PFSK-1 (cell line): ENCODE measurements around the gene PTCH1.

Experiments used
- FOXP2 ChIP-seq: optimal IDR thresholded peaks from 2 replicates; pipeline ENCODE3; 2011; ENCODE audit warnings: borderline replicate concordance, control low read depth, inconsistent platforms; ENCODE audit not compliant: insufficient read depth; ENCODE audit errors: extremely low read length, extremely low read depth
- POLR2AphosphoS5 ChIP-seq: IDR thresholded peaks from 2 replicates; pipeline ENCODE4 v1.6.1; 2012; ENCODE audit warnings: low read depth, mild to moderate bottlenecking, control low read depth, low read length, moderate library complexity
- REST ChIP-seq, 2 experiments: IDR thresholded peaks; 2 replicates each; pipeline versions ENCODE4 v1.6.1 to v1.8.0; 2011 to 2012; ENCODE audit warnings: low read depth in 2 of 2, low read length in 2 of 2, control low read depth in 1 of 2, inconsistent platforms in 1 of 2, mild to moderate bottlenecking in 1 of 2, moderate library complexity in 1 of 2; ENCODE audit not compliant: insufficient read depth in 1 of 2
- SIN3A ChIP-seq: IDR thresholded peaks from 2 replicates; pipeline ENCODE4 v1.6.1; 2012; ENCODE audit warnings: mild to moderate bottlenecking, low read length, moderate library complexity, borderline replicate concordance; ENCODE audit not compliant: insufficient read depth
- TAF1 ChIP-seq: IDR thresholded peaks from 2 replicates; pipeline ENCODE4 v1.6.1; 2012; ENCODE audit warnings: low read length, control low read depth, borderline replicate concordance; ENCODE audit not compliant: insufficient read depth

Gene PTCH1

GRCh38 chr9:95508242-95508967 lies 8.4 kb downstream of the PTCH1 start:
- TF ChIP-seq SIN3A (no peak), TAF1 (no peak)

- no peak for TF ChIP-seq FOXP2
- peak; percentile 44; the same call in 1 of the 2 replicates for TF ChIP-seq SIN3A
- TF ChIP-seq TAF1, result peak; percentile 74; the same call in 1 of the 2 replicates
- peak; percentile 44; the same call in 1 of the 2 replicates for TF ChIP-seq POLR2AphosphoS5
- peak in 1 of 2 experiments; percentile 26; a peak in 1 of 4 replicates for TF ChIP-seq REST (IDR thresholded peaks at IDR 0.05; ENCODE audit: insufficient read depth in 1 of 2, low read depth in 2 of 2, low read length in 2 of 2)
Observed at GRCh38 chr9:95507464-95508241, 9.1 kb downstream of the PTCH1 start.

- TF ChIP-seq FOXP2 (no peak), REST (IDR thresholded peaks at IDR 0.05; ENCODE audit: insufficient read depth in 1 of 2, low read depth in 2 of 2, low read length in 2 of 2) (no peak), TAF1 (peak; percentile 41; the same call in 1 of the 2 replicates), POLR2AphosphoS5 (no peak), SIN3A (peak; percentile 67; the same call in 1 of the 2 replicates)
Observed at GRCh38 chr9:95506678-95507463, 9.9 kb downstream of the PTCH1 start.

- no peak for TF ChIP-seq REST (IDR thresholded peaks at IDR 0.05; ENCODE audit: insufficient read depth in 1 of 2, low read depth in 2 of 2, low read length in 2 of 2)
- TF ChIP-seq POLR2AphosphoS5, result no peak
- no peak; the same call in 1 of the 2 replicates for TF ChIP-seq SIN3A
- TF ChIP-seq FOXP2, result no peak
- TF ChIP-seq TAF1, result no peak
Observed at GRCh38 chr9:95506428-95506677, 10.4 kb downstream of the PTCH1 start.

- TF ChIP-seq POLR2AphosphoS5 (0 out of 2 replicates have a peak, but pooled peaks have one; percentile 40), FOXP2 (no peak), TAF1 (no peak)
Observed at GRCh38 chr9:95505717-95506427, 10.9 kb downstream of the PTCH1 start.
